Measurements from ENCODE around the gene NPY. TPM values are rescaled to one million over a fixed set of nuclear protein-coding genes. Genes with fewer than 3 reads are reported as not detected.

NPY gene
- total and polyA plus RNA-seq, 2 of the 4 experiments (the other 2 are of a cell fraction), result not detected

DNA sequence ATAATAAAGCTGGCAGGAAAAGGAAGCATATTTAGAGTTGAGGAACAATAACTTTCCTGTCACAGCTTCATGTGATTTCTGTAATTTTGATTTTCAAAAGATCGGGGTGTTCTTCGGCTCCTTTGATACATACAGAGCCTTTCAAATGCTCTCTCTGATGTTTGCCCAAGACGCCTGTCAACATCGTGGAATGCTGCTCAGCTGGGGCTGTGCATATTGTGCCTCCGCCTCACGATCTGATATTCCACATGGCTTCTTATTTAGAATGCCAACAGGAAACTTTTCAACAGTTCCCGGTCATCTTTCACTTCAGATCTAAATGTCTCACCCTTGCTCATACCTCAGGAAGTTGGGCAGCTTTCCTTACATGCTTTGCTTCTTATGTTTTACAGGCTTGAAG lies 7.3 kb downstream of the NPY start:
- Histone ChIP-seq H3K4ac (ENCODE audit: low read depth, low read length) (no peak overlapping the region), H3K36me3 (ENCODE audit: control insufficient read depth, insufficient read depth, low read length) (no peaks in the 10 kb centered on the region), H2AK9ac (replicated peaks; ENCODE audit: low read depth, low read length, poor library complexity) (no peak overlapping the region), H3K9ac (ENCODE audit: low read depth, low read length) (no peak overlapping the region), H4K5ac (ENCODE audit: low read depth, low read length) (no peak overlapping the region), H2BK20ac (ENCODE audit: low read depth, low read length) (no peak overlapping the region), H3K27ac (ENCODE audit: insufficient read depth, low read length) (no peak overlapping the region), H3K14ac (replicated peaks; ENCODE audit: low read depth, low read length) (no peak overlapping the region), H4K8ac (ENCODE audit: low read depth in 2 of 2, low read length in 2 of 2) (no peak overlapping the region), H3K23ac (ENCODE audit: low read depth, low read length) (no peak overlapping the region), H2AFZ (replicated peaks; ENCODE audit: low read length, poor library complexity) (no peak overlapping the region), H3K18ac (ENCODE audit: low read depth, low read length) (no peak overlapping the region), H3K27me3 (ENCODE audit: control insufficient read depth, insufficient read depth, low read length) (no peaks in the 10 kb centered on the region; the same call in 1 of the 2 replicates), H3K9me3 (ENCODE audit: control insufficient read depth, insufficient read depth, low read length) (no peaks in the 10 kb centered on the region), H3K4me2 (ENCODE audit: low read depth, low read length) (no peak overlapping the region), H4K91ac (ENCODE audit: insufficient read depth, low read depth, low read length) (no peak overlapping the region), H3K79me1 (ENCODE audit: low read depth in 1 of 2, low read length in 2 of 2) (no peaks in the 10 kb centered on the region), H3K9me1 (ENCODE audit: insufficient read depth, low read length) (no peaks in the 10 kb centered on the region), H2BK5ac (ENCODE audit: low read depth, low read length, poor library complexity, severe bottlenecking) (no peak overlapping the region), H3K4me3 (ENCODE audit: insufficient read depth, low read depth, low read length) (no peak overlapping the region), H2BK15ac (ENCODE audit: low read depth, low read length) (no peak overlapping the region), H3K4me1 (ENCODE audit: control insufficient read depth, insufficient read depth, low read length) (no peaks in the 10 kb centered on the region), H4K20me1 (ENCODE audit: insufficient read depth, low read length) (no peaks in the 10 kb centered on the region), H2BK120ac (ENCODE audit: low read depth, low read length) (no peak overlapping the region), H2AK5ac (ENCODE audit: low read depth, low read length) (no peak overlapping the region), H3K56ac (ENCODE audit: extremely low read depth, insufficient read depth, low read length) (no peak overlapping the region)
- whole genome bisulfite sequencing, 2 experiments (ENCODE audit: extremely low coverage in 2 of 2, insufficient read length in 1 of 2), result 36% methylated on average over 4 of the region's 7 CpGs; no CpG with 5 or more reads in 1 of the 2 experiments
- no peak for DNase-seq
- BruUV-seq (replicated peaks), result no TSS peak
- dilution Hi-C loops (cut with HindIII; ENCODE audit: low sequenced_read_pairs, unreplicated experiment) (no loop called here), in situ Hi-C loops (cut with MboI; ENCODE audit: low sequenced_read_pairs) (loop anchor here (25.0 kb wide), 1 partner anchor 871 kb away; no protein-coding TSS in a partner anchor), intact Hi-C loops (cut with micrococcal nuclease) (loop anchor here (5.0 kb wide), 1 partner anchor 371 kb away; no protein-coding TSS in a partner anchor)
- POLR2A ChIA-PET (ENCODE audit: unreplicated experiment), result no interaction called here
- no peak for ATAC-seq (ENCODE audit: low read depth)
- TF ChIP-seq CHD1 (IDR thresholded peaks at IDR 0.05; ENCODE audit: low read depth, low read length) (no peak), RFX5 (IDR thresholded peaks at IDR 0.05; ENCODE audit: low read depth, low read length) (no peak), NFE2L2 (IDR thresholded peaks at IDR 0.05; ENCODE audit: low read depth, low read length) (no peak), MXI1 (IDR thresholded peaks at IDR 0.05; ENCODE audit: borderline replicate concordance, low read depth, low read length) (no peak), SMC3 (IDR thresholded peaks at IDR 0.05; ENCODE audit: low read depth, low read length) (no peak), RCOR1 (IDR thresholded peaks at IDR 0.05; ENCODE audit: insufficient replicate concordance, low read length) (no peak), FOS (IDR thresholded peaks at IDR 0.05; ENCODE audit: low read depth, low read length) (no peak), CEBPB (IDR thresholded peaks at IDR 0.05; ENCODE audit: low read depth, low read length) (no peak)
- TF ChIP-seq, protein P1, sequence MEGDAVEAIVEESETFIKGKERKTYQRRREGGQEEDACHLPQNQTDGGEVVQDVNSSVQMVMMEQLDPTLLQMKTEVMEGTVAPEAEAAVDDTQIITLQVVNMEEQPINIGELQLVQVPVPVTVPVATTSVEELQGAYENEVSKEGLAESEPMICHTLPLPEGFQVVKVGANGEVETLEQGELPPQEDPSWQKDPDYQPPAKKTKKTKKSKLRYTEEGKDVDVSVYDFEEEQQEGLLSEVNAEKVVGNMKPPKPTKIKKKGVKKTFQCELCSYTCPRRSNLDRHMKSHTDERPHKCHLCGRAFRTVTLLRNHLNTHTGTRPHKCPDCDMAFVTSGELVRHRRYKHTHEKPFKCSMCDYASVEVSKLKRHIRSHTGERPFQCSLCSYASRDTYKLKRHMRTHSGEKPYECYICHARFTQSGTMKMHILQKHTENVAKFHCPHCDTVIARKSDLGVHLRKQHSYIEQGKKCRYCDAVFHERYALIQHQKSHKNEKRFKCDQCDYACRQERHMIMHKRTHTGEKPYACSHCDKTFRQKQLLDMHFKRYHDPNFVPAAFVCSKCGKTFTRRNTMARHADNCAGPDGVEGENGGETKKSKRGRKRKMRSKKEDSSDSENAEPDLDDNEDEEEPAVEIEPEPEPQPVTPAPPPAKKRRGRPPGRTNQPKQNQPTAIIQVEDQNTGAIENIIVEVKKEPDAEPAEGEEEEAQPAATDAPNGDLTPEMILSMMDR (conservative IDR thresholded peaks at IDR 0.05; ENCODE audit: low read depth, low read length), result no peak
- CTCF ChIA-PET, result no interaction called here

Measured in IMR-90 (cell line).